ENCODE data around the gene CHCHD2.

- TF ChIP-seq CTCF (IDR thresholded peaks at IDR 0.05) (no peak), POLR2A (IDR thresholded peaks at IDR 0.05) (no peak)
Measured at GRCh38 chr7:56078196-56078595, 28.1 kb downstream of the CHCHD2 start.

All from thyroid gland (tissue), 4 donors.